B cell (primary cell): ENCODE measurements around the gene TMEM94.

Source experiments
- CTCF ChIP-seq: fragments of 200-600 bp; IDR thresholded peaks from one replicate; pipeline ENCODE4 v1.8.0; 2022; ENCODE audit warnings: antibody characterized with exemption, mild to moderate bottlenecking
- EZH2 ChIP-seq: IDR thresholded peaks from 2 replicates; pipeline ENCODE4 v1.6.1; 2012; ENCODE audit warnings: borderline replicate concordance, low read depth, mild to moderate bottlenecking, moderate library complexity, low read length; ENCODE audit not compliant: insufficient read depth, poor library complexity, severe bottlenecking

GRCh38 chr17:75442168-75443103 lies 14.0 kb upstream of the TMEM94 start:
- TF ChIP-seq CTCF: no peak
- no peak for TF ChIP-seq EZH2
